OCI-LY7 (cell line): ENCODE measurements around the gene ZNF146.
"Not testable (repeated sequence)": the region's sequence is repeated elsewhere in the genome, so short reads cannot be mapped to it uniquely, and the experiment has no call there.

Source experiments
- CTCF ChIP-seq: fragments of 200-600 bp; sonication (generic); conservative IDR thresholded peaks from 2 replicates; pipeline ENCODE4 v1.5.1; 2014; ENCODE audit warnings: mild to moderate bottlenecking, antibody characterized with exemption, low read length, moderate library complexity, mixed read lengths
- EZH2phosphoT487 ChIP-seq: fragments of 200-600 bp; sonication (generic); IDR thresholded peaks from 2 replicates; pipeline ENCODE4 v1.6.1; 2018; ENCODE audit warnings: low read depth, borderline replicate concordance, mild to moderate bottlenecking, mixed run types, antibody characterized with exemption, low read length, moderate library complexity, mixed read lengths

DNA sequence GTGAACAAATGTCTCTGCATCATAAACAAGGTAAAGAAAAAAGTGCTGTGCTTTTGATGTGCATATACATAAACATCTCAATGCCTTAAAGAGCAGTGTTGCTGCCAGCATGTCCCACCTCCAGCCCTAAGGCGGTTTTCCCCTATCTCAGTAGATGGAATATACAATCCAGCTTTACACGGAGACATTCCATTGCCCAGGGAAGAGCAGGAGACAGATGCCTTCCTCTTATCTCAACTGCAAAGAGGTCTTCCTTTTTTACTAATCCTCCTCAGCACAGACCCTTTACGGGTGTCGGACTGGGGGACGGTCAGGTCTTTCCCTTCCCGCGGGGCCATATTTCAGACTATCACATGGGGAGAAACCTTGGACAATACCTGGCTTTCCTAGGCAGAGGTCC is 18.7 kb downstream of the ZNF146 start:
- TF ChIP-seq CTCF, EZH2phosphoT487: not testable (repeated sequence)
